ENCODE results near the gene NXPH2.
"Not testable (repeated sequence)": the region's sequence is repeated elsewhere in the genome, so short reads cannot be mapped to it uniquely, and the experiment has no call there.

The NXPH2 gene

GRCh38 chr2:138707392-138708074, 72.7 kb downstream of the NXPH2 start:
- DNase-seq: no peak

- no peak for DNase-seq
Observed at GRCh38 chr2:138703242-138703641, 76.9 kb downstream of the NXPH2 start.

GRCh38 chr2:138700716-138701115, 79.5 kb downstream of the NXPH2 start:
- no peak for DNase-seq

- no peak for DNase-seq
Observed at GRCh38 chr2:138699421-138699820, 80.8 kb downstream of the NXPH2 start.

- no peak for DNase-seq
Observed at GRCh38 chr2:138698428-138698827, 81.8 kb downstream of the NXPH2 start.

GRCh38 chr2:138691667-138692066, 88.5 kb downstream of the NXPH2 start:
- DNase-seq: no peak

GRCh38 chr2:138689705-138690104, 90.5 kb downstream of the NXPH2 start:
- no peak for DNase-seq

GRCh38 chr2:138682163-138682562, 98.0 kb downstream of the NXPH2 start:
- no peak for DNase-seq

GRCh38 chr2:138677221-138677620, 103.0 kb downstream of the NXPH2 start:
- DNase-seq: no peak

GRCh38 chr2:138676619-138677021, 103.6 kb downstream of the NXPH2 start:
- DNase-seq: no peak

GRCh38 chr2:138671566-138671965, 108.6 kb downstream of the NXPH2 start:
- DNase-seq: no peak

GRCh38 chr2:138670734-138671133, 109.5 kb downstream of the NXPH2 start:
- DNase-seq: no peak

GRCh38 chr2:138665937-138666336, 114.3 kb downstream of the NXPH2 start:
- no peak for DNase-seq

GRCh38 chr2:138658187-138658894, 121.8 kb downstream of the NXPH2 start:
- DNase-seq: no peak

- DNase-seq: no peak
Observed at GRCh38 chr2:138654146-138654545, 126.0 kb downstream of the NXPH2 start.

- DNase-seq: no peak
Observed at GRCh38 chr2:138652378-138652777, 127.8 kb downstream of the NXPH2 start.

GRCh38 chr2:138649571-138649970, 130.6 kb downstream of the NXPH2 start:
- DNase-seq: no peak

GRCh38 chr2:138648606-138649005, 131.6 kb downstream of the NXPH2 start:
- DNase-seq: no peak

- not testable (repeated sequence) for DNase-seq
Observed at GRCh38 chr2:138644776-138645175, 135.4 kb downstream of the NXPH2 start.

GRCh38 chr2:138640921-138641676, 139.1 kb downstream of the NXPH2 start:
- DNase-seq: no peak

- DNase-seq: no peak
Observed at GRCh38 chr2:138637686-138638085, 142.5 kb downstream of the NXPH2 start.

GRCh38 chr2:138637061-138637460, 143.1 kb downstream of the NXPH2 start:
- DNase-seq: no peak

- DNase-seq: no peak
Observed at GRCh38 chr2:138633049-138633448, 147.1 kb downstream of the NXPH2 start.

GRCh38 chr2:138632066-138632620, 148.0 kb downstream of the NXPH2 start:
- no peak for DNase-seq

Data from T1000 (cell line).